ENCODE results near the gene CPNE5.

Gene CPNE5

DNA sequence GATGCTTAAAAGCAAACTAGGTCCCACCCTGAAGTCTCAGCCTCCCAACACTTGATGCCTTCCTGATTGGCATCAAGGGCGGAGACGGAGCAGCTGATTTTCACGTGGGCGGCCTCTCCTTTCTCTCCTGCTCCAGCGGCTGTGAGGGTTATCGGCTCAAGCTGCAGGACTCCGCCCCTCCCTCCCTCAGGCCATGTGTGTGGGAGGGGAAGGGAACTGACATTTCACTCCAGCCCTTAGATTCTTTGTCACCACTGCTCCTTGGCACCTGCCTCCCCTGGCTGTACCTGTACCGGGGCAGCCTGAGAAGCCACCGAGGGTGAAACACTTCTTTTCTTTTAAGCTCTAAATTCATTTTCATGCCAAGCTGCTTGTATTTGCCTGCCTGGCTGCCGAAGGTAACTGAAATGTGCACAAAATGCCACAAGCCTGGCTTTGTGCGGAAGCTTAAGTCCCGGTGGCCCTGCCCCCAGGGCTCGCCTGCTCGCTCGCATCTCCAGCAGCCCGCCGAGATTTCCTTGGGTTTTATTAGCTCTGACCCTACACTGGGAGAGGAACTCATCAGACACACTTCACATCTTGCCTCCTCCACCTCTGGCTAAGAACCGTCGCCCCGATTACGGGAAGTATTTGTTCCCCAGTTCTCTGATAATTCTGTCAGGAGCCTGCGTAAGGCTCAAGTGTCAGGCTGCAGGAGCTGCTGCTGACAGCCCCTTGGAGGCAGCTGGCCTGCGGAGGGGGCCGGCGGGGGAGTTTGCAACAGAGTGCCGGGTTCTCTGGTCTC, 9.6 kb upstream of the CPNE5 start:
- TF ChIP-seq POLR2A (IDR thresholded peaks at IDR 0.05; ENCODE audit: low read depth, low read length), result no peak
- DNase-seq (ENCODE audit: insufficient read length, low spot score) (no peak), FAIRE-seq (no peak)

DNA sequence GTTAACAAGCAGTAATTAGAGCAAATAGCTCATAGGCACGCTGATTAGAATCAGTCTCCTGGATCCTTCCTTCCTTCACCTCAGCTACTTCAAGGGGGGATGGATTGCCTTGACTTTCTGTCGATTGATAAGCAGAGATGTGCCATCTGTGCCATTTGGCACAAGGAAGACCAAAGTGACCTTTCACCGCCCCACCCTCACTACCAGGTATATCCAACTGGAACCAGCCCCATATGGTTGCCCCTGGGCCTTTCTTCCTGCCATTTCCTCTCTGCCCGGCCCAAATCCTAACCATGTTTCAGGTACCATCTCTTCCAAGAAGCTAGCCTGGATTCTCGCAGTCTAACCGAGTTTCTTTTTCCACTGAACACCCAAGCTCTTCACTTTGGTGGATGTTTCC, 8.7 kb upstream of the CPNE5 start:
- no peak for TF ChIP-seq POLR2A (IDR thresholded peaks at IDR 0.05; ENCODE audit: low read depth, low read length)
- DNase-seq (ENCODE audit: insufficient read length, low spot score) (no peak), FAIRE-seq (no peak)

DNA sequence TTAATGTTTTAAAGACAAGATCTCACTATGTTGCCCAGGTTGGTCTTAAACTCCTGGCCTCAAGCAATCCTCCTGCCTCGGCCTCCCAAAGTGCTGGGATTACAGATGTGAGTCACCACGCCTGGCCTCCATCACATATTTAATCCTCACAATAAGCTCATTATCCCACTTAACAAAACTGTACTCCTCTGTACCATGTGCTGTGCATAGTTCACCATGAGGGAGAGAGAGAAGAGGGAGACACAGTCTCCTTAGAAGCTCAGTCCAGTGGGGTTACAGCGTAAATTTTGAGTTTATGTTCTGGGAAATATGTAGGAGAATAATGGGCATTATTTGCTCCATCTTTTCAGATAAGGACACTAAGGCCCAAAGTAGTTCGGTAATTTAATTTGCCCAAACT, 7.9 kb upstream of the CPNE5 start:
- FAIRE-seq, result no peak
- no peak for DNase-seq (ENCODE audit: insufficient read length, low spot score)
- no peak for TF ChIP-seq POLR2A (IDR thresholded peaks at IDR 0.05; ENCODE audit: low read depth, low read length)

DNA sequence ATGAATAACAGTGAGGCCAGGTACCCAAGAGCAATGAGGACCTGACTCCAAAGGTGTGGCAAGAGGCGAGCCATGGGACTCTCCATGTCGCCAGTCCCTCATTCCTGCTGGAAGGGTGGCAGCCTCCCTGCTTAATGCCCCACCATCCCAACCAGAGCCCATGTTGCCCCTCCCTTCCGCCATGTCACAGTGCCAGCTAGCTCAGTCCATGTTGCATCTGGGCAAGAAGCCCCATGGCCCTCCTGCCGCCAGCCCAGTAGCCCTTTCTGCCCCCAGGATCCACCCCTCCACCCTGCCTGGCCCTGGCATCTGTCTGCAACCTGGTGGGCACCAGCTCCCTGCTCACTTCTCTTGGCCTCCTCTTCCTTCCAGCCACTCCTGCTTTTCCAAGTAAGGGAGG, 6.0 kb upstream of the CPNE5 start:
- DNase-seq (ENCODE audit: insufficient read length, low spot score), result no peak
- no peak for TF ChIP-seq POLR2A (IDR thresholded peaks at IDR 0.05; ENCODE audit: low read depth, low read length)
- no peak for FAIRE-seq

DNA sequence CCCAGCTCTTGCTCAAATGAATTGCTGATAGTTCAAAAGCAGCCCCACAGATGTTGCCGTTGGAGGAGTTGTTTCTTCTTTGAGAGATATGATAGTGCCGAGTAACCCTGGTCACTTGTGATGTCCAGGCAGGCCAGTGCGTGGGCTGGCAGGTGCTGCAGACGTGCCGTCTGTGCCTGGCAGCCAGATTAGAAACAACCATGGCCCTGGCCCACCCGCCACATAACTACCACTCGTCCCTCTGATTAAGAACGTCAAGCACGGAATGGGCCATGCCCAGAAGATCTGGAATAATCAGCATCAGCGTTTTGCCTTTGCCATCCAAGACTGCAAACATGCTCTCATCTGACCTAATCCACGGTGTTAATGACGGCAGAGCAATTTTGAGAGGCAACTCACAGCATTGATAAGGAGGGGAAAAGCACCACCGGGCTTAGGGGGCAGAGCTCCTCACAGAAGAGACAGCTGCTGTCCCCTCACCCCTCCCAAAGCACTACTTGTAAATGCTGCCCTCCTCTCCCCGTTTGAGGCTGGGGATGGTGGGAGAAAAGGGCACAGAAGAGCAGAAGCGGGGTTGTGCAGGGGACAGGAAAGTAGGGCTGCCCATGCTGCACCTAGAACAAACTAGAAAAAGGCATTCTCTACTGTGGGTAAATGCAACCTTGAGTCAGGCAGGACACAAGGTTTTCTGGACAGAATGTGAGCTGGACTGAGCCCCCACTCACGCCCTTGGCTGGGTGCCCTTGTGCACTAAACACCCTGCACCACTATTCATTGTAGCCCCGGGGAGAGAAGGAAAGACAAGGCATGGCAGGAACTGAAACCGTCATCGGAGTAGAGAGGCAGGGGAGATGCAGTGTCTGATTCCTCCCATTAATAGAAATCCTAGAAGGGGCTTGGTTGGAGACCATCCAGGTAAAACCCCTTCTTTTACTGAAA, 5.3 kb upstream of the CPNE5 start:
- no peak for FAIRE-seq
- no peak for DNase-seq (ENCODE audit: insufficient read length, low spot score)

DNA sequence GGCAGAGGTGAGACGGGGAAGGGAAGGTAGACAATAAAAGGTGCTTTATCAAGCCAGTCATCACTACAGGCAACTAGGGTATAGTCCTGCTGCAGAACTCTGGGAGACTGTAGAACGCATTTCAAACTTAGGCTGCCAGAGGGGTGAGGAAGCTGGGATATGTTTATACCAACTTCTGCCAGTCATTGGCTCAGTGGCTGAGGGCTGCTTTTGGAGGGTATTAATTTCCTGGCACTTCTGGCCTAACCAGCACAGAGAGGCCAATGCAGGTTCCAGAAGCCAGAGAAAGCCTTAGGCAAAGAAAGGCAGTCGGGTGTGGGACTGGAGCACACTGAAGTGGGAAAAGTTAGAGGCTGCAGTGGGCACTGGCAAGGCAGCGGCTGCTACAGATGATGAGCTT, 3.9 kb upstream of the CPNE5 start:
- no peak for DNase-seq (ENCODE audit: insufficient read length, low spot score)
- FAIRE-seq, result no peak
- TF ChIP-seq POLR2A (IDR thresholded peaks at IDR 0.05; ENCODE audit: low read depth, low read length), result no peak

More for the DNA sequence above, 5.3 kb upstream of the CPNE5 start:
- no peak for TF ChIP-seq POLR2A (IDR thresholded peaks at IDR 0.05; ENCODE audit: low read depth, low read length)

DNA sequence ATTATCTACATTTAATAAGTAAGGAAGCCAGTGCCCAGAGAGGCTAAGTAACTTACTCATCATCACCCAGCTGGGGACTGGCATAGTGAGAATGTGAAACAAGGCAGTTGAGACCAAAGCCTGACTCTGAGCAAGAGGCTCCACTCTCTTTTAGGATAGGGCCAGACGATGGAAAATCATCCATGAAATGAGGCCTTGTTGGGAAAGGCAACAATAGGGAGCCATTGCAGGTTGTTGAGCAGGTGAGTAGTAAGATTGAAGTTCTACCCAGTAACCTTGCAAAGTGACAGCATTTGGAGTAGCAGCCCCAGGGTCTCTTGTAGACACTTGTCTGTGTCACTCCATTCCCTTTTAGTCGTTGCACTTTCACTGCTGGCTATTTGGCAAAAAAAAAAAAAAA, 2.5 kb upstream of the CPNE5 start:
- DNase-seq (ENCODE audit: insufficient read length, low spot score) (no peak), FAIRE-seq (no peak)
- no peak for TF ChIP-seq POLR2A (IDR thresholded peaks at IDR 0.05; ENCODE audit: low read depth, low read length)

DNA sequence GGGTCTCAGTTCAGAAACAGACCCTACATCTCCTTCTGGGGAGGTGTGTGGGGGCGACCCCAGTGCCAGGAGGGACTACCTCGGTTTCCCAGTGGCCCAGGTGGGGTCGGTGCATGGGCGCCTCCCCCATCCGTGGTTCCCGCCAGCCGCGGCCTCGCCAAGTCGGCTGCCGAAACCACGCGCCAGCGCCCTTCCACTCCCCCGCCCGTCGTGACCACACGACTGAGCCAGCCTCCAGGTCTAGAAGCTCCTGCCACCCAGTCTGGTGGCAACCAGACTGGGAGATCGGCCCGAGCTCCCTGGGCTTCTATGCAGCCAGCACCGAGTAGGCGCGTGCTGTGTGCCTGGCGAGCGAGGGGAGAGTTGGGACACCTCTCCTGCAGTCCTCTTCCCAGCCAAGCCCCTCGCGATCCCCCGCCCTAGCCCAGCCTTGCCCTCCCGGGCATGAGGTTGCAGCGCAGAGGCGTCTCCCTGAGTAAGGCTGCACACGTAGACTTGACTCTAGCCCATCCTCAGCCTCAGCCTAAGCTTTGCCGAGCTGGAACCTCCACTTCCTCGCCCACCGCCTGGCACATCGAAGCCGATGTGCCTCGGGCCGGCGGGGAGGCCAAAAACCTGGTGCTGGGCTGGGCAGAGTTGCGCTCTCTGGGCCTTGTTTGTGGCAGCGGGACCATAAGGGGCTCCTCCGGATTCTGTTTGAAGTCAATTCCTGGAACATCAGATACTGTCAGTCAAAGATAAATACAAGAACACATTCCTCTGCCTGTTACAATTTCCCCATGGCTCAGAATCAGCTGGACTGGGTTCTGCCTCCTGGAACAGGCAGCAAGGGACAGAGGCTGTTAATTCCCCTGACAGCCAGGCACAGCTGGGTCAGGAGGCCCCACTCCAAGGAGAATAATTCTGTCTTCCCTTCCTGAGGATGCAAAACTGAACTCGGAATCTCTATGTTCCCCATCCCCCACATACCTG, 1.5 kb upstream of the CPNE5 start:
- no peak for DNase-seq (ENCODE audit: insufficient read length, low spot score)
- FAIRE-seq, result no peak
- TF ChIP-seq POLR2A (IDR thresholded peaks at IDR 0.05; ENCODE audit: low read depth, low read length), result no peak

DNA sequence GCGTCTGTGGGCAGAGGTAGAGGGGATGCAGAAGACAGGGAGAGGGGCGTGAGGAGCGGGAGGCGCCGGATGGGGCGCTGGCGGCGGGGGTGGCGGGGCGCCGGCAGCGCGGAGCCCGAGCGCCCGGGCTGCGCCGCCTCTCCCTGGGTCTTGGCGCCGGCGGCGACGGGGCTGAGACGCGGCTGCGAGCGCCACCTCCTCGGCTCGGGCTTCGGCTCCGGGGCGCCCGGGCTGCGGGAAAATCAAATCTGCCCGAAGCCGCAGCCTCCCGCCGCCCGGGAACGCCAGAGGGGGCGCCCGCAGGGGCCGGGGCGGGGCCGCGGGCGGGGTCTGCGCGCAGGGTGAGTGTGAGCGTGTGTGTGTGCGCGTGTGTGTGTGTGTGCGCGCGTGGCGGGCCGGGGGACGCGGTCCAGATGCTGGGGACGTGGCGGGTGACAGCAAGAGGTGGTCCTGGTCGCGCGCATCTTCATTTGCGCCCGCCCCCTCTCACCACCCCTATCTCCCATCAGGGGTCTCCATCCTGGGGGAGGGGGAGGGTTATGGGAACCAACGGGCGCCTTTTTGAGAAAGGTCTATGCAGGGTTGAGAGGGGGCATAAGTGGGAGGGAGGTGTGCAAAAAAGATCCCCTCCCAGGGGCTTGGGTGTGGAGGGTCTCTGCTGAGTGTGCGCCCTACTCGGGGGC, 646 bp upstream of the CPNE5 start:
- no peak for DNase-seq (ENCODE audit: insufficient read length, low spot score)
- no peak for FAIRE-seq
- no peak for TF ChIP-seq POLR2A (IDR thresholded peaks at IDR 0.05; ENCODE audit: low read depth, low read length)

DNA sequence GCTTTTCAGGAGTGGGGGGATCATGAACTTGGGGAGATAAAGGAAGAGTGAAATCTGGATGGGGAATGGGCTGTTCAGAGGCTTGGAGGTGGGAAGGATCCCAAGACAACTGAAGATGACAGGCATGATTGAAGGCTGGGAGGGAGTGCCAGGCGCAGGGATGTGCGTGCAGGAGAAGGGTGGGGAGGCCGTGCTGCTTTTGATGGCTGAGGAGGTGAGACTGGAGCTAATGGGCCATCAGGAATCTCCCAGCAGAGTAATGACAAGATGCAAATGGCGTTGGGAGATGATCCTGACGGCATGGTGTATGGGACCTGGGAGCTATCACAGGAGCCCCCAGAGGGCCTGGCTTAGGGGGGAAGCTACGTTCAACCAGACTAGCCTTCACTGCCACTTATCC, 1.6 kb downstream of the CPNE5 start:
- FAIRE-seq, result no peak
- no peak for TF ChIP-seq POLR2A (IDR thresholded peaks at IDR 0.05; ENCODE audit: low read depth, low read length)
- no peak for DNase-seq (ENCODE audit: insufficient read length, low spot score)

DNA sequence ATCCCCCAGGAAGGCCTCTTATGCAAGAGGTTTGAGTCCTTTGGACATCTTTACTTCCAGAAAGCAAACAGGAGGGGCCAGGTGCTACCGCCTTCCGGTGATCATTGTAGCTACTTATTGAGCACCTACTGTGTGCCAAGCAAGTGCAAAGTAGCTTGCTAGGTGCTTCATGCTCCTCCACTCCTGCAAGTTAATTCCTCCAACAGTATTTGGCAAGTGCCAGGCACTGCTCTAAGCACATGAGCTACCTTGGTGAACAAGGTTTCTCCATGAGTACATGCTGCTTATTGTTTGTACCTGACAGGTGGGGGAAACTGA, 2.3 kb downstream of the CPNE5 start:
- no peak for FAIRE-seq
- TF ChIP-seq POLR2A (IDR thresholded peaks at IDR 0.05; ENCODE audit: low read depth, low read length), result no peak
- no peak for DNase-seq (ENCODE audit: insufficient read length, low spot score)

DNA sequence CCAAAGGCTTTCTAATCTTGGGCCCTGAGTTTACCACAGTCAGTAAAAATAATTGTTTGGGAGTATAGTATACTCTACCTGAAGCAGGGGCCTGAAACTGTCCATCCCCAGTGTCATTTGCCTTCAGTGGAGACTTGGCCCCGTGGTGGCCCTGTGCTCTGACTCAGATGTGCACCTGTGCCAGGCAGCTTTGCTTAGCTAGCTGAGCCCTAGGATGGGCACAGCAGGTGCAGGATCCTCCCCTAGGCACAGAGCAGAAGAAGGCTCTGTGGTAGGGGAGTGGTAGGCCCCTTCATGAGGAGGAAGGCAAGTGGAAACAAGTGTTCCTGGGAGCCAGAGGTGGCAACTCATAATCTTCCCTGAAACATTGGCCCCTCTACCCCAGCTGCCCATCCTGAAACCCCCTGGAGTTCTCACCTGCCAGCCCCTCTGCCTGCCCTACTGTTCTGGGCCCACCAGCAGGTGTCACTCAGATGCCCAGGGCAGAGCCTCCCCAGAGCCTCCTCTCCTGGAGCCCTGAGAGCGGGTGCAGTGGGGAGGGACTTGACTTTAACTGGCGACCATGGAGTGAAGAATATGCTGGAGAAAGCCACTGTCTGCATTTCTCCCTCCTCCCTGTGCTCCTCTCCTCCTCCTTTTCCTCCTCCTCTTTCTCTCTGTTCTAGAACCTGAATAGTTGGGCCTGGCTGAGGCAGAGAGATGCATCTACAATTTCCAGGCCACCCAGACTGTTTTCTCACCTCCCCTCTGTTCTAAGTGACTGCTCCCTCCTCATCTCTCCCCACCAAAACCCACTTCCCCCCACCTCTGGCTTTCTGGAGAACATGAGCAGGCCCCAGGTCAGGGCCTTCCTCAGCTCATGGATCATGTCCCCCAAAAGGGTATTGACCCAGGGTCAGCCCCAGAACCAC, 2.9 kb downstream of the CPNE5 start:
- TF ChIP-seq POLR2A (IDR thresholded peaks at IDR 0.05; ENCODE audit: low read depth, low read length), result no peak
- DNase-seq (ENCODE audit: insufficient read length, low spot score), result no peak
- FAIRE-seq, result no peak
